ENCODE results near the gene CDK5RAP1.
"Not testable (repeated sequence)": the region's sequence is repeated elsewhere in the genome, so short reads cannot be mapped to it uniquely, and the experiment has no call there.

Gene CDK5RAP1

DNA sequence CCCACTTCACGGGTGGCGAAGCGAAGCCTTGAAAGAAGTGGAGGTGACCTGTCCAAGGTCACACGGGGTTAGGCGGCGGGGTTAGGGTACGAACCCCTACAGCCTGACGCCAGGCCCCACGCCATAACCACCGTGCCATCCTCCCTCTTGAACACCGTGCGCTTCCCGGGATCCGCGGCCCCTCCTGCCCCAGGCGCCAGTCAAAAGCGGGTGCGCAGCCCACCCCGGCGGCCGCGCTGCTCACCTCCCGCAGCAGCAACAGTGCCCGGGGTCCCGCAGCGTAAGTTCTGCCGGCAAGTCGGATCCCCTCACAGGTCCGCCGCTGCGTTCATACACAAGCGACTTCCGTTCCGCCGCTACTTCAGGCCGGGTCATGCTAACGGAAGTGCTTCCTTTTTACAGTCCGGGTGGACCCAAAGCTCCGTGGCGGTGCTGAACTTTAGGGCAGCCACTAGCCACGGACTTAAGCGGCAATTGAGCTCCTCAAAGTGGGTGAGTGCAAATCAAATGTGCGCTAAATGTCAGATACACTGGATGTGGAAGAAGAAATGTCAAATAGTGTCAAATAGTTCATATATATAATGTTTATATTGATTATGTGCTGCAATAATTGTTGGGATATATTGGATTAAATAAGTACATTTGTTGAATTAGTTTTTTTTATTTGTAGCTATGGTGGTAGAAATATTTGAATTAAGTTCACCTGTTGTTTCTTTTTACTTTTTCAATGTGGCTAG lies at the start of gene CDK5RAP1:
CDK5RAP1 (minus strand) TSS at position 336 of the 737 bp plus-strand sequence. CDS start 4,455 bp downstream, outside the sequence.
- no peak for DNase-seq

DNA sequence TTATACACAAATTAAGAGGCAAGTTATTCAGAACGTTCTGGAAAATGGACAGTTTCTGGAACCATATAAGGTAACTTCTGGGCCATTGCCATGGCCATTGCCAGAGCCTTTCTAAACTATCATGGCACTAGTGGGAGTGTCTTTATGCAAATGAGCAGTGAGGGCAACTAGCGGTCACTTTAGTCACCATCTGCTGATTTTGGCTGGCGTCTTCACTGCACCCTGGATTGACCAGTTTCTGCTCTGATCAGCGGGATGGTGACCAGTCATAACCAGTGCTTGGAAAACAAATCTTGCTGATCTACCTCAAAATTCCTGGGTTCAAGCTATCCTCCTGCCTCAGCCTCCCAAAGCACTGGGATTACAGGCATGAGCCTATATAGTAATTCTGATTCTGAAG lies 49.5 kb upstream of the CDK5RAP1 start:
- DNase-seq = no peak

GRCh38 chr20:33445881-33446625 lies 44.7 kb upstream of the CDK5RAP1 start:
- no peak for DNase-seq

- DNase-seq = no peak
Measured at GRCh38 chr20:33444797-33445560, 43.7 kb upstream of the CDK5RAP1 start.

GRCh38 chr20:33443512-33444239 lies 42.4 kb upstream of the CDK5RAP1 start, which contains the start of gene SNTA1:
TSS of gene SNTA1 (minus strand) at chr20:33443763. CDS start at chr20:33443620, 143 bp downstream.
- DNase-seq = peak; percentile 25

DNA sequence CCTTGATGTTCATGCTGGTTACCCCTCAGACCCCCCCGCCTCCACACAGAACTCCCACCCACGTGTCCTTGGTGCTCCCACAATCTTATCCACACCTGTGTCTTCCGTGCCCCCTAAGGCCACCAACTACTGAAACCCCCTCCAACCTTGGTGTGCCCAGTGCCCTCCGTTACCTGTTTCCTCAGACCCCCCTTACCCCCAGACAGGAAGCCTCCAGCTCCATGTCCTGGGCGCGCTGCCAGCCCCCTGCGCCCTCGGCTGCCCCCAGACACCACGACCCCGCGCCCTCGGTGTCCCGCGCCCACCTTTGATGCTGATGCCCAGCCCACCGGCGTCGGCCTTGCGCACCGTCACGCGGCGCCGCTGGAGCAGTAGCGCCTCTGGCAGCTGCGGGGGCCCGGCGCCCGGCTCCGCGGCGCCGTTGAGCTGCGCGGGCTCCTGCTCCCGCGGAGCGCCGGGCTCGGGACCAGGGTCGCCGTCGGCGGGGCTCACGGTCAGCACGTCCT lies 41.7 kb upstream of the CDK5RAP1 start:
- no peak for DNase-seq

DNA sequence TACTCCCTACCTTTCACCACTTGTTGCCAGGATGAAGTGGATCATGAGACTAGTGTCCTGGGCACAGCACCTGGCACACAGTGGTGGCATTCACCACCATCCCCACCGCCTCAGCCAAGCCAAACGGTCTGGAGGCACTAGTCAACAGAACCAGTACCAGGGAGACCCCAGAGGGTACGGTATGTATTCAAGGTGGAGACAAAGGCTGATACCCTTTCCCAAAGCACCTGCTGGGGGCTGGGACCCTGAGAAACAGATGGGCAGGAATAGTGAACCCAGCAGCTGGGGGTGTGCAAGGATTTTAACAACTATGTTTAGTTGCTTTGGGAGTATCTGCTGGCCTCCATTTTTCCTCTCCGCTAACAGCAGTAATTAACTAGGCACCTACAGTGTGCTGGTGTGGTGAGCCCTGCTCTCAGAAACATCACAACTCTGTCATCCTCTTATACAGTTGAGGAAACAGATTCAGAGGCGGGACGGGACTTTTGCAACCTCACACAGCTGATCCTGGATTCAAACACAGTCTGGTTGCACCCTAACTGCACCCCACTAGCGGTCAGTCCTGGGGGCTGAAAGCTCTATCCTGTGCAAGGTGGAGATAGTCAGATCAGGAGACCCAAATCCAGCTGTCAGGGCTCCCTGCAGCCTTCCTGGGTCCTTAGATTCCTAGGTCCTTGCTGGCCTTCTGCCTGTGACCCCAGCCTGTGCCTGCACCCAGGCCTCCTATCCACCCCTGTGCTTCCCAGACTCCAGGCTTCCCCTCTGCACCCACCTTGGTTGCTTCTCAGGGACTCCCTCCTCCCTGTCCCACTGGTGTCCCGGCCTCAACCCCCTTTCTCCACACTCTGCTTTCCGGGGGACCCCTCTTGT lies 41.1 kb upstream of the CDK5RAP1 start:
- DNase-seq = no peak

- no peak for DNase-seq
Measured at GRCh38 chr20:33441142-33441955, 40.0 kb upstream of the CDK5RAP1 start.

- DNase-seq = not testable (repeated sequence)
Measured at GRCh38 chr20:33440562-33440961, 39.2 kb upstream of the CDK5RAP1 start.

GRCh38 chr20:33438481-33438880 lies 37.2 kb upstream of the CDK5RAP1 start:
- no peak for DNase-seq

GRCh38 chr20:33437141-33437911 lies 36.0 kb upstream of the CDK5RAP1 start:
- no peak for DNase-seq

GRCh38 chr20:33434434-33434833 lies 33.1 kb upstream of the CDK5RAP1 start:
- DNase-seq = no peak

GRCh38 chr20:33433465-33434234 lies 32.3 kb upstream of the CDK5RAP1 start:
- DNase-seq = no peak

- DNase-seq = no peak
Measured at GRCh38 chr20:33431797-33432381, 30.6 kb upstream of the CDK5RAP1 start.

DNA sequence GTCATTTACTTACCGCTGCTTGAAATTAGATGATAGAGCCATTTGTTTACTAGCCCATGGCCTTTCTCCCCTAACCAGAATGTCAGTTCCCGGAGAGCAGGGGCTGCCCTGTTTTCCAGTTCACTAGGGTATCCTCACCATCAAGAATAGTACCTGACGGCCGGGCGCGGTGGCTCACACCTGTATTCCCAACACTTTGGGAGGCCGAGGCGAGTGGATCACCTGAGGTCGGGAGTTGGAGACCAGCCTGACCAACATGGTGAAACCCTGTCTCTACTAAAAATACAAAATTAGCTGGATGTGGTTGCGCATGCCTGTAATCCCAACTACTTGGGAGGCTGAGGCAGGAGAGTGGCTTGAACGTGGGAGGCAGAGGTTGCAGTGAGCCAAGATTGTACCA lies 22.6 kb upstream of the CDK5RAP1 start:
- not testable (repeated sequence) for DNase-seq

DNA sequence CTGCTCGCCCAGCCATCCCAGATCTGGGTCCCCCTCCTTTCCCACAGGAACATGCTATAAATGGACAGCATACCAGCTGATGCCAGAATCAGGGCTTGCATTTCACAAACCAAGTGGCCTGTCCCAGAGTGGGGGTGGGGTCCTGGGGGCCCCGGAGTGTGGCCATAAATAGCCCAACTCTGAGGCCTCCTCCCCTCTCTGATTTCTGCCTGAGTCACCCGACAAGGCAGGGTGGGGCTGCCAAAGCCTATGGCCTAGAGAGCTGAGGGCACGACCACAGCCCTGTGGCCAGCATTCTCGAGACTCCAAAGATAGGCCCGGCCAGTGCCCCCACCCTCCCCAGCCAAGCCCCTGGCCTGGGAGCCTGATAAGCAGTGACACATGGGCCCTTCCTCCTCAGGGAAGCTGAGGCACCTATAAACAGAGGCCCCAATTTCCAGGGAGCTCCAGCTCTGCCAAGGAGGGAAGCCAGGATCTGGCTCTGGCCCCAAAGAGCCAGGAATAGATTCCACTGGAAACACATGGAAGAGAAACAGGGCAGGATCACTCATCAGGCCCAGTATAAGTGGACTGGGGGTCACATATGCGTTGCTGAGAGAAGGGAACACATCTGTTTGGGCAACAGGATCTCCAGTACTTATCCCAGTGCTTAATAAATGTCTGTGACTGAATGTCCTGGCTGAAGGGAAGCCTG lies 22.0 kb upstream of the CDK5RAP1 start:
- DNase-seq = no peak

GRCh38 chr20:33419140-33419974 lies 18.0 kb upstream of the CDK5RAP1 start:
- no peak for DNase-seq

All from cortex of kidney (tissue), 1 donor.